K562 (cell line): ENCODE measurements around the gene ACTR3C. TPM values are rescaled to one million over a fixed set of nuclear protein-coding genes. Genes with fewer than 3 reads are reported as not detected.

Source experiments
- ATAC-seq: fragments of 200-7000 bp; cut with Tn5 transposase; 3 replicates; pipeline ENCODE4 v1.9.1; 2020; ENCODE audit warnings: moderate library complexity
- BruUV-seq: library from RNA; stranded (reverse); fragments of 400-500 nt; replicated peaks from 2 replicates; lab custom pipeline; 2021; lab: Mats Ljungman, UMichigan
- CTCF ChIA-PET: fragments of 300-600 bp; formaldehyde crosslinking; extraction: SDS; loops from one replicate; lab custom pipeline; 2021; ENCODE audit warnings: low intra/inter-chr PET ratio; lab: Yijun Ruan, JAX
- POLR2A ChIA-PET: fragments of 300-600, 350-650 bp; sonication (Branson Sonifier 250); formaldehyde crosslinking; extraction: SDS; loops from one replicate; lab custom pipeline; 2021; ENCODE audit warnings: antibody characterized with exemption, inconsistent platforms; lab: Yijun Ruan, JAX
- DNase-seq, 4 experiments: peaks; one replicate each; pipeline versions ENCODE4 v3.0.0 to v3.0.0-alpha.2; 2011 to 2018; ENCODE audit warnings: low spot score in 3 of 4, mixed read lengths in 3 of 4; ENCODE audit errors: extremely low read depth in 1 of 4
- FAIRE-seq: peaks from 2 replicates; lab custom pipeline; 2011; peaks lifted over from hg19 to GRCh38; lab: Jason Lieb, UNC
- H2AFZ ChIP-seq: 2 replicates; pipeline ENCODE4 v1.6.0; 2011; ENCODE audit warnings: low read depth, low read length, control low read depth, inconsistent platforms
- H3K27ac ChIP-seq: fragments of 200-600 bp; 3 replicates; pipeline ENCODE4 v1.8.0; 2011; ENCODE audit warnings: low read depth, mild to moderate bottlenecking, control low read depth, inconsistent platforms, low read length, moderate library complexity, mixed read lengths; ENCODE audit errors: extremely low read depth
- H3K27me3 ChIP-seq, 2 experiments: fragments of 300-600 bp in 1 of 2; 2 replicates in 1 of 2; 3 replicates in 1 of 2; pipeline versions ENCODE4 v1.6.0 to v1.8.0; 2011; ENCODE audit warnings: inconsistent platforms in 2 of 2, low read length in 2 of 2, mild to moderate bottlenecking in 1 of 2, mixed read lengths in 1 of 2, moderate library complexity in 1 of 2; ENCODE audit not compliant: control insufficient read depth in 2 of 2, insufficient read depth in 2 of 2
- H3K36me3 ChIP-seq: fragments of 300-600 bp; 3 replicates; pipeline ENCODE4 v1.8.0; 2011; ENCODE audit warnings: mild to moderate bottlenecking, low read length, inconsistent platforms; ENCODE audit not compliant: control insufficient read depth, insufficient read depth
- H3K4me1 ChIP-seq, 2 experiments: fragments of 200-600 bp in 1 of 2; replicated peaks in 1 of 2; 2 replicates in 1 of 2; 3 replicates in 1 of 2; pipeline versions ENCODE4 v1.5.1 to v1.8.0; 2011; ENCODE audit warnings: inconsistent platforms in 2 of 2, low read length in 2 of 2, mild to moderate bottlenecking in 1 of 2, mixed read lengths in 1 of 2, moderate library complexity in 1 of 2; ENCODE audit not compliant: control insufficient read depth in 2 of 2, insufficient read depth in 2 of 2
- H3K4me2 ChIP-seq: 2 replicates; pipeline ENCODE4 v1.6.1; 2011; ENCODE audit warnings: low read length, control low read depth, inconsistent platforms, mixed read lengths; ENCODE audit not compliant: insufficient read depth
- H3K4me3 ChIP-seq: fragments of 200-600 bp; sonication (generic), shearing (Covaris generic); 2 replicates; pipeline ENCODE4 v1.5.1; 2016; ENCODE audit warnings: control low read depth, inconsistent platforms
- H3K79me2 ChIP-seq: fragments of 200-600 bp; 3 replicates; pipeline ENCODE4 v1.8.0; 2011; ENCODE audit warnings: low read length, inconsistent platforms; ENCODE audit not compliant: control insufficient read depth, insufficient read depth
- H3K9ac ChIP-seq, 2 experiments: 2 replicates each; pipeline versions ENCODE4 v1.6.0 to v1.6.1; 2011; ENCODE audit warnings: low read depth in 2 of 2, low read length in 2 of 2, control low read depth in 1 of 2, inconsistent platforms in 1 of 2, mild to moderate bottlenecking in 1 of 2, mixed read lengths in 1 of 2; ENCODE audit not compliant: insufficient read depth in 1 of 2
- H3K9me1 ChIP-seq: one replicate; pipeline ENCODE4 v1.6.0; 2011; ENCODE audit warnings: inconsistent platforms, mild to moderate bottlenecking, low read length, moderate library complexity; ENCODE audit not compliant: control insufficient read depth, insufficient read depth
- H3K9me3 ChIP-seq: replicated peaks from 2 replicates; pipeline ENCODE4 v1.5.1; 2011; ENCODE audit warnings: low read depth, low read length, inconsistent platforms; ENCODE audit not compliant: control insufficient read depth, insufficient read depth
- H4K20me1 ChIP-seq: replicated peaks from 2 replicates; pipeline ENCODE4 v1.6.1; 2011; ENCODE audit warnings: low read length, inconsistent platforms, mixed read lengths; ENCODE audit not compliant: control insufficient read depth, insufficient read depth
- FOXK2 ChIP-seq, 2 experiments: fragments of 450-650 bp; IDR thresholded peaks in 1 of 2; conservative IDR thresholded peaks in 1 of 2; 2 replicates each; pipeline ENCODE4 v1.6.1; 2016; ENCODE audit warnings: low read depth in 2 of 2, mild to moderate bottlenecking in 1 of 2
- KDM5B ChIP-seq: fragments of 200-600 bp; sonication (generic); IDR thresholded peaks from 2 replicates; pipeline ENCODE4 v1.6.1; 2012; ENCODE audit warnings: low read depth, mild to moderate bottlenecking, moderate library complexity, low read length, control low read depth, inconsistent platforms; ENCODE audit not compliant: insufficient replicate concordance
- LCOR ChIP-seq: sonication (generic); formaldehyde crosslinking; IDR thresholded peaks from 2 replicates; pipeline ENCODE4 v1.8.0; 2022; ENCODE audit warnings: mild to moderate bottlenecking, missing genetic modification reagents
- POLR2G ChIP-seq: fragments of 200-400 bp; formaldehyde crosslinking; IDR thresholded peaks from 2 replicates; pipeline ENCODE4 v1.6.1; 2017; ENCODE audit warnings: low read depth, mild to moderate bottlenecking, antibody characterized with exemption, low read length, moderate library complexity
- WGBS: fragments of 100-300 bp; shearing (Covaris generic); methylation state at CpG from one replicate; pipeline ENCODE4 v1.1.6; 2016; ENCODE audit warnings: low coverage, mixed read lengths; ENCODE audit not compliant: insufficient coverage; ENCODE audit errors: missing lambda C conversion rate; 5-methylcytosine and 5-hydroxymethylcytosine counted together
- in situ Hi-C: fragments of 300-500 bp; cut with MboI; formaldehyde crosslinking; loops from 4 replicates; pipeline ENCODE4 v1.15.0; 2018; ENCODE audit warnings: inconsistent platforms, mixed read lengths
- intact Hi-C: fragments of 100-400 bp; cut with micrococcal nuclease; formaldehyde crosslinking; loops from 2 replicates; pipeline ENCODE4 v1.14.2; 2022
- polyA plus RNA-seq, 8 experiments: library from polyadenylated mRNA; depleted of rRNA in 4 of 8; stranded (reverse) in 5 of 8; unstranded in 3 of 8; fragments of >200 nt; fragmentation: Nextera tagmentation in 2 of 8; fragmentation: Illumina TruSeq in 1 of 8; extraction: Ambion mirVana in 2 of 8; extraction: Trizol in 1 of 8; gene quantifications; 2 replicates each; pipeline versions ENCODE4 v1.2.1 to v1.2.3, GENCODE V29; 2011 to 2014; ENCODE audit warnings: inconsistent platforms in 1 of 8, missing spikeins in 1 of 8
- total RNA-seq, 7 experiments: library from RNA; depleted of rRNA in 6 of 7; stranded (reverse); fragments of >200 nt in 6 of 7; fragmentation: Illumina TruSeq in 2 of 7; extraction: Trizol in 2 of 7; gene quantifications; 2 replicates each; pipeline versions ENCODE4 v1.2.1 to v1.2.3, GENCODE V29; 2011 to 2021; ENCODE audit warnings: low replicate concordance in 1 of 7
- TF ChIP-seq, protein P1 (sequence below), 2 experiments: fragments of 450-650 bp in 1 of 2; sonication (generic) in 1 of 2; formaldehyde crosslinking in 1 of 2; IDR thresholded peaks; 2 replicates each; pipeline versions ENCODE4 v1.7.1 to v1.9.0; 2016 to 2022; ENCODE audit warnings: inconsistent platforms in 1 of 2, mild to moderate bottlenecking in 1 of 2, missing genetic modification reagents in 1 of 2

ACTR3C gene
- total and polyA plus RNA-seq, 9 of the 15 experiments (the other 6 are each of a cell fraction or from before 2014, with no cell fraction given): 9.0 to 35.4 (median 13.3) TPM

DNA sequence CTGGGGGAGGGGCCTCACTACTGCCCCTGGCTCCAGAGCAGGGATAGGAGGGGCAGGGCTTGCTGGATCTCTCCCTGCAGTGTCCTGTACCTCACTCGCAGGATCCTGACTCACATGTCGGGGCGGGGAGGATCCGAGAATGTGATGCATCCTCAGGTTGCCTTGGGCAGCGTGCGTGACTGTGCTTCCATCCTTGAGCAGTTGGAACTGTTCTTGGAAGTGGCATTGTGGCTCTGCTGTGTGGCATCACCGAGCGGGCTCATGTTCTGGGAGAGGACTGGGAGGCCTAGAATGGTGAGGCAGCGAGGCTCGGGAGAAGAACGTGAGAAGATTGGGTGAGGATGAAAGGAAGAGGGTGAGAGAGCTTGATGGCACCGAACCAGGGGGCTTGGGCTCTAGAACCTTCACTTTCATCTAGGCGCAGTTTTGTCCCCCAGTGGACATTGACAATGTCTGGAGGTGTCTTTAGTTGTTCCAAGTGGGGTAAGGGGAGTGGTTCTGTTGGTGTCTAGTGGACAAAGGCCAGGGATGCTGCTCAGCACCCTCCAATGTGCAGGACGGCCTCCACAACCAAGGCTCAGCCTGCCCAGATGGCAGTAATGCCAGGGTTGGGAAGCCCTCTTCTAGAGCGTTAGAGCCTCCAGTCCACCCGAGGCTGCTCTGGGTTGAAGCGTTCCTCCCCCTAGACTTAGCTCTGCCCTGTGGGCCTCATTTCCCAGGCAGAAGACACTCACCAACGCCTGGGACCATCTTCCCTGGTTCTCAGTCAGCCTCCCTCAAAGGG, 9.7 kb upstream of the ACTR3C start:
- H4K20me1 ChIP-seq: no peaks in the 10 kb centered on the region; the same call in 1 of the 2 replicates
- H3K4me1 ChIP-seq: peaks cover 0 to 26% of the 10 kb centered on the region in 2 experiments; a peak in 1 of 5 replicates
- no TSS peak for BruUV-seq

More for the DNA sequence above, 9.7 kb upstream of the ACTR3C start:
- no peak overlapping the region for H3K4me3 ChIP-seq
- no peak; the same call in 1 of the 3 replicates for ATAC-seq
- ChIA-PET POLR2A (interaction anchor here (0.9 to 1.1 kb wide), 4 partner anchors 16 to 37 kb away, joined by 3 to 4 read pairs (median 4); no protein-coding TSS in a partner anchor), CTCF (interaction anchor here (0.6 kb wide), 1 partner anchor 52 kb away, joined by 3 read pairs; no protein-coding TSS in a partner anchor)
- in situ Hi-C loops (no loop called here), intact Hi-C loops (no loop called here)
- FAIRE-seq: no peak
- no peak overlapping the region for H2AFZ ChIP-seq
- peaks cover 6% of the 10 kb centered on the region; the same call in 1 of the 3 replicates for H3K79me2 ChIP-seq
- H3K27me3 ChIP-seq: no peaks in the 10 kb centered on the region
- H3K9me3 ChIP-seq: no peaks in the 10 kb centered on the region
- WGBS: 85% methylated on average over 18 of the region's 18 CpGs
- H3K36me3 ChIP-seq: peaks cover 79% of the 10 kb centered on the region
- peak overlapping the region in 1 of 2 experiments; percentile 7; a peak in 1 of 4 replicates for H3K9ac ChIP-seq
- peaks cover 6% of the 10 kb centered on the region for H3K9me1 ChIP-seq
- H3K27ac ChIP-seq: no peak overlapping the region
- peak; percentile 1 for TF ChIP-seq KDM5B
- TF ChIP-seq LCOR (CRISPR knock-in tag): no peak
- TF ChIP-seq, protein P1, sequence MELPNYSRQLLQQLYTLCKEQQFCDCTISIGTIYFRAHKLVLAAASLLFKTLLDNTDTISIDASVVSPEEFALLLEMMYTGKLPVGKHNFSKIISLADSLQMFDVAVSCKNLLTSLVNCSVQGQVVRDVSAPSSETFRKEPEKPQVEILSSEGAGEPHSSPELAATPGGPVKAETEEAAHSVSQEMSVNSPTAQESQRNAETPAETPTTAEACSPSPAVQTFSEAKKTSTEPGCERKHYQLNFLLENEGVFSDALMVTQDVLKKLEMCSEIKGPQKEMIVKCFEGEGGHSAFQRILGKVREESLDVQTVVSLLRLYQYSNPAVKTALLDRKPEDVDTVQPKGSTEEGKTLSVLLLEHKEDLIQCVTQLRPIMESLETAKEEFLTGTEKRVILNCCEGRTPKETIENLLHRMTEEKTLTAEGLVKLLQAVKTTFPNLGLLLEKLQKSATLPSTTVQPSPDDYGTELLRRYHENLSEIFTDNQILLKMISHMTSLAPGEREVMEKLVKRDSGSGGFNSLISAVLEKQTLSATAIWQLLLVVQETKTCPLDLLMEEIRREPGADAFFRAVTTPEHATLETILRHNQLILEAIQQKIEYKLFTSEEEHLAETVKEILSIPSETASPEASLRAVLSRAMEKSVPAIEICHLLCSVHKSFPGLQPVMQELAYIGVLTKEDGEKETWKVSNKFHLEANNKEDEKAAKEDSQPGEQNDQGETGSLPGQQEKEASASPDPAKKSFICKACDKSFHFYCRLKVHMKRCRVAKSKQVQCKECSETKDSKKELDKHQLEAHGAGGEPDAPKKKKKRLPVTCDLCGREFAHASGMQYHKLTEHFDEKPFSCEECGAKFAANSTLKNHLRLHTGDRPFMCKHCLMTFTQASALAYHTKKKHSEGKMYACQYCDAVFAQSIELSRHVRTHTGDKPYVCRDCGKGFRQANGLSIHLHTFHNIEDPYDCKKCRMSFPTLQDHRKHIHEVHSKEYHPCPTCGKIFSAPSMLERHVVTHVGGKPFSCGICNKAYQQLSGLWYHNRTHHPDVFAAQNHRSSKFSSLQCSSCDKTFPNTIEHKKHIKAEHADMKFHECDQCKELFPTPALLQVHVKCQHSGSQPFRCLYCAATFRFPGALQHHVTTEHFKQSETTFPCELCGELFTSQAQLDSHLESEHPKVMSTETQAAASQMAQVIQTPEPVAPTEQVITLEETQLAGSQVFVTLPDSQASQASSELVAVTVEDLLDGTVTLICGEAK (IDR thresholded peaks at IDR 0.05): 0 out of 2 replicates have a peak, but pooled peaks have one; percentile 1
- TF ChIP-seq, protein P1 (CRISPR knock-in tag; IDR thresholded peaks at IDR 0.05): no peak
- TF ChIP-seq FOXK2 (conservative IDR thresholded peaks at IDR 0.05 in 1 of 2, IDR thresholded peaks at IDR 0.05 in 1 of 2; ENCODE audit: low read depth in 2 of 2): no peak
- 0 out of 2 replicates have a peak, but pooled peaks have one; percentile 18 for TF ChIP-seq POLR2G
- no peak overlapping the region for H3K4me2 ChIP-seq
- DNase-seq: peak in 2 of 4 experiments; percentile 40 to 47
